ENCODE data around the gene EIF2S2.

EIF2S2 gene

DNA sequence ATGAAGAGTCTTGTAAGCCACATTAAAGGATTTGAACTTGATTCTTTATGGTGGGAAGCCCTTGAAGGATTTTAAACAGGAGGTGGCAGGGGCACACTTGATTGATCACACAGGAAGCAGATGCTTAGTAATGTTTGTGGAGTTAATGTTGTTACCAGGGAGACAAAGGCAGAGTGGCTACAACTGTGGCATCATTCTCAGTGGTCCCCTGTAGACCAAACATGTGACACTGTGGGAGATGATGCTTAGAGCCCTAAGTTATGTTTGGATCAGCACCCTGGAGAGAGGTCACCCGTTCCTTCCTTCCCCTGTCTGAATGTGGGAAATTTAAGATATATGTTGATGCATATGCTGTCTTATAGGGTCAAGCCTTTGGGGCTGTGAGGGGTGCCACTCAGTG is 53.2 kb downstream of the EIF2S2 start:
- no peak overlapping the region for H3K4me3 ChIP-seq (ENCODE audit: low read depth, low read length)
- TF ChIP-seq, protein P1, sequence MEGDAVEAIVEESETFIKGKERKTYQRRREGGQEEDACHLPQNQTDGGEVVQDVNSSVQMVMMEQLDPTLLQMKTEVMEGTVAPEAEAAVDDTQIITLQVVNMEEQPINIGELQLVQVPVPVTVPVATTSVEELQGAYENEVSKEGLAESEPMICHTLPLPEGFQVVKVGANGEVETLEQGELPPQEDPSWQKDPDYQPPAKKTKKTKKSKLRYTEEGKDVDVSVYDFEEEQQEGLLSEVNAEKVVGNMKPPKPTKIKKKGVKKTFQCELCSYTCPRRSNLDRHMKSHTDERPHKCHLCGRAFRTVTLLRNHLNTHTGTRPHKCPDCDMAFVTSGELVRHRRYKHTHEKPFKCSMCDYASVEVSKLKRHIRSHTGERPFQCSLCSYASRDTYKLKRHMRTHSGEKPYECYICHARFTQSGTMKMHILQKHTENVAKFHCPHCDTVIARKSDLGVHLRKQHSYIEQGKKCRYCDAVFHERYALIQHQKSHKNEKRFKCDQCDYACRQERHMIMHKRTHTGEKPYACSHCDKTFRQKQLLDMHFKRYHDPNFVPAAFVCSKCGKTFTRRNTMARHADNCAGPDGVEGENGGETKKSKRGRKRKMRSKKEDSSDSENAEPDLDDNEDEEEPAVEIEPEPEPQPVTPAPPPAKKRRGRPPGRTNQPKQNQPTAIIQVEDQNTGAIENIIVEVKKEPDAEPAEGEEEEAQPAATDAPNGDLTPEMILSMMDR (IDR thresholded peaks at IDR 0.05; ENCODE audit: low read depth, low read length) = no peak

DNA sequence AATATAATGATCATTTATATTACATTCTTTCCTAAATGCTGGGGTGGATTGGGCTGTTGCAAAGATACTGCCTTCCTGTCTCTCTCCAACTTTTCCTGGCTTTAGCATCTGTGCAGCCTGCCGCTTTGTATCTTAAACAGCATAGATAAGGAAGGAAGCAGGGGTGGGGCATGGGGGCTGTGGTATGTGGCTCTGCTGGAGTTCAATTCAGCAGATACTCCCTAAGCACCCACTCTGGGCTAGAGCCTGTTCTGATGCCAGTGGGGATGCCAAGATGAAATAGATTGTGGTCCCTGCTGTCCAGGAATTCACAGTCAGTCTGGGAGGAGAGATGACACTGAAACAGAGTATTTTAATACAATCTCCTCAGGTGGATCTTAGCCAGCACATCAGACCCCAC is 56.8 kb downstream of the EIF2S2 start:
- no peak overlapping the region for H3K4me3 ChIP-seq (ENCODE audit: low read depth, low read length)
- TF ChIP-seq, protein P1 (IDR thresholded peaks at IDR 0.05; ENCODE audit: low read depth, low read length) = no peak

DNA sequence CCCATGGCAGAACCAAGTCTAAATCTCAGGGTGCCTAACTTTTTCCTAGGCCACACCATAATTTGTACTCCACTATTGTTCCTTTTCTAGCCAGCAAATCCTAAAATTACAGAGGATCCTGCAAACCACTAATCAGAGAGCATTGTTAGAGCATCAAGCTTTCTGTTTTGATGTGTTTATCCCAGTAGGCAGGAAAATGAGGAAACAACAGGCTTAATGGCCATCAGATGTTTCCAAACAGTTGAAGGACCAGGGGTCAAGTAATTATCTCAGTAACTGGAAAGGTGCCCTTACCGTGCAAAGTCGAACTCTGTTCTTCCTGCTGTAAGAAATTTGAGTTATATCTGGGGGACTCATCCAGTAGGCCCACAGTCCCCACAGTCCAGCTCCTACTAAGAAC is 59.6 kb downstream of the EIF2S2 start:
- TF ChIP-seq, protein P1 (IDR thresholded peaks at IDR 0.05; ENCODE audit: low read depth, low read length) = no peak
- H3K4me3 ChIP-seq (ENCODE audit: low read depth, low read length) = no peak overlapping the region

DNA sequence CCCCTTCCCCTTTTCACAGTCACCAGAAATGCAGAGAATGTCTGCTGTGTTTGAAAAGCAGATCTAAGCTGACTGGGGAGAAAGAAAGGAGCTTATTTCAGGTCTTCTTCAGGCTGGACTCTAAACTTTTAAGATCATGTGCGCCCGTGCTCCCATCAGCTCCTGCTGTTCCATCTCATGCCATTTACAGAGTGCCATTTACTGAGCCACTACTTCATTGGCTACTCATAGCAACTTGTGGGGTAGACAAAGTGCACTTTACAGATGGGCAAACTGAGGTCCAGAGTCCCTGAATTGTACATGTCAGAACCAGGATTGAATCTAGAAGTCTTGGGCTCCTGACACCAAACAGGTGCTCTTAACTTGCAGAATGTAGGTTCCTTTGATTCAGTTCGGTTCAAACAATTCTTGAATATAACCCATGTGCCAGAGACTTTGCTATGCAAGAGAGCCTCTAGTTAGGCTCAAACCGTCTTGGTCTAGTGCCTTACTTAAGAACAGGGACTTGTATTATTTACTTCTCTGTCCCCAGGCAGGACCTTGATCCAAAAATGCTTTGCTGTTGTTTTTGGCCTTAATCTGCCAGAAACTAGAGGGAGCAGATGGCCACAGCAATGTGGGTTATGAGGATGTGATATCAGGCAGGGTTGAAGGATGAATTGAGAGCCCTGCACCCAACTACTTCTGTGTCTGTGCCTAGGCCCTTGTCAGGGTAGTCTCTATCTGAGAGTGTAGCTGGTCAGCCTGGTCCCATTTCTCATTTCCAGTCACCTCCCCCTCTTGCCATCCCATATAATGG is 61.9 kb downstream of the EIF2S2 start:
- TF ChIP-seq, protein P1 (IDR thresholded peaks at IDR 0.05; ENCODE audit: low read depth, low read length) = no peak
- no peak overlapping the region for H3K4me3 ChIP-seq (ENCODE audit: low read depth, low read length)

DNA sequence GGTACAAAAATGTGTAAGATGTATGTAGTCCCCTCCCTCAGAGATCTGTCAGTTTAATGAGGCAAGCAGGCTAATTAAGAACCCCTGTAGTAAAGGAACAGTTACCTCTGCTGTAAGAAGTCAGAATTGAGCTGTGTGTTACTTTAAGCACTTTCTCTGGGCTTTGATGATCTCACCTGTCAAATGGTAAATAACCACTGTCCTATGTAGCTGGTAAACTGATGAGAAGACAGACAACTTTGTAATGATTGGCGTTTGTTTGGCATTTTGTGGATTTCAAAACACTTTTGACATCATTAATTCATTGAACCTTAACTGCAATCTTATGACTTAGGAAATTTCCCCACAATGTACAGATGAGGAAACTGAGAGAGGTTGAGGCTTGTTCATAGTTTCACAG is 62.7 kb downstream of the EIF2S2 start:
- H3K4me3 ChIP-seq (ENCODE audit: low read depth, low read length) = no peak overlapping the region
- TF ChIP-seq, protein P1 (IDR thresholded peaks at IDR 0.05; ENCODE audit: low read depth, low read length) = no peak

DNA sequence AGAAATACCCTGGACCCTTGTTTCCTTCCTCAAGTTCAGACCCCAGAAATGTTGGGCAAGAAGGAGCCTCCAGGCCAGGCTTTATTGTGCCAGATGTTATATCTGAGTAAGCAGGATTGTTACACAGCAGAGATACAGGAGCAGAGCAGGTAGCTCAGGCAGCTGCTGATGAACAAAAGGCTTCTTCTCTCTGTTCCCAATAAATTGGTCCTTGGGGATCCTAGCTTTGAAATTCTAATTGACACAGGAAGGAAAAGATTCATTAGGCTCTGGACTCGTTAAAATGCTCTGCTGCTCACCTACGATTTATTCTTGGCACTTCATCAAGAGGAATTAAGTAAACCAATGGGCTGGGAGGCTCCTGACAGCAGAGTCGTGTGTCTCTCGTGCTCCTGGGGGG is 64.1 kb downstream of the EIF2S2 start:
- H3K4me3 ChIP-seq (ENCODE audit: low read depth, low read length) = no peak overlapping the region

More for the DNA sequence above, 64.1 kb downstream of the EIF2S2 start:
- TF ChIP-seq, protein P1 (IDR thresholded peaks at IDR 0.05; ENCODE audit: low read depth, low read length) = no peak
